ENCODE measurements around the gene SWSAP1. TPM values are rescaled to one million over a fixed set of nuclear protein-coding genes. Genes with fewer than 3 reads are reported as not detected.

Gene SWSAP1
- total and polyA plus RNA-seq, 2 of the 8 experiments (the other 6 are each of a cell fraction or from before 2014, with no cell fraction given), result 3.1 to 5.2 TPM

DNA sequence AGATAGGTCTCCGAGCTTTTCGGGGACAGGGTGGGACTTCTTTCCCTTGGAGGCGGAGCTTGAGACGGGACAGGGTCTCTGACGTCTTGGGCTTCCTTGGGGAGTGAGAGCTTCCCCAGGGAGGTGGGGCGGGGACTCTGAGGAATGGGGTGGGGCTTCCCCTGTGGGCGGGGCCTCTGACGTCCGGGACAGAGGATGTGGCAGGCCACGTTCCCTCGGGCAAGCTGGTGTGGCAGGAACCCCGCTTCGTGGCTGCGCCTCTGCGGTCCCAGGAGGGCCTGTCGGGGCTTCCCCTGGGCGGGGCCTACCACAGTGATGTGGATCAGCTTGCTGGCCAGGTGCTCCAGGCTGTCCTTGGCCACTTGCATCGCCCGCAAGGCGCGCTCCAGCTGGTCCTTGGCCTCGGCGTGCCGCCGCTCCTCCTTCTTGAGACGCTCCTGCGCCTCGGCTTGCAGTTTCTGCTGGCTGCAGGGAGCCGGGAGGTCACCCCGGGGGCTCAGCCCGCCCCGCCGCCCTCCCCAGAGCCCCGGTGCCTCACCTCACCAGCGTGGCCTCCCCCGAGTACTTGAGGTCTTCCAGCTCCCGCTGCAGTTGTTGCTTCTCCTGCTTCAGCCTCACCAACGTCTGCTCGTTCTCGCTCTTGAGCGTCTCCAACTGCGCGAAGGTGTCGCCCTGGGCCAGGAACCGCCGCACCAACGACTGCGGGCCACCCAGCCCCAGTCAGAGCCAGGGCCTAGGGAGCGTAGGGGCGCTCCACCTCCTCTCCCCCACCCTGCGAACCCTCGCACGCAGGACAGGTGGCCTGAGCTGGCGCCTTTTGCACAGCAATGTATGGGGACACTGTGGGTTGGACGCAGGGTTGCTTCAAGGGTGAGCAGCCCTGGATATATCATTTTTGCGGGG, 47.9 kb downstream of the SWSAP1 start:
- Histone ChIP-seq H3K4ac (replicated peaks; ENCODE audit: insufficient read length, low read depth, low read length) (no peak overlapping the region), H2AK5ac (ENCODE audit: low read depth, low read length) (0 out of 2 replicates have a peak overlapping the region, but pooled peaks have one; percentile 53), H3K56ac (replicated peaks; ENCODE audit: insufficient read length, low read depth, low read length) (no peak overlapping the region), H3K4me3 (ENCODE audit: extremely low read depth in 1 of 4, insufficient read depth in 2 of 4, low read depth in 3 of 4, low read length in 4 of 4) (peak overlapping the region; percentile 37 to 76 (median 53)), H2BK12ac (ENCODE audit: low read depth, low read length) (peak overlapping the region; percentile 84; the same call in 1 of the 2 replicates), H3K9ac (replicated peaks in 1 of 4; ENCODE audit: extremely low read depth in 1 of 4, low read depth in 3 of 4, low read length in 3 of 4) (peak overlapping the region in 3 of 4 experiments; percentile 0 to 20 (median 20); a peak in 4 of 7 replicates), H3K79me2 (ENCODE audit: control insufficient read depth in 1 of 2, insufficient read depth in 2 of 2, low read length in 2 of 2) (no peaks in the 10 kb centered on the region), H2AFZ (ENCODE audit: low read length) (peak overlapping the region; percentile 82; the same call in 1 of the 2 replicates), H3K4me1 (replicated peaks in 1 of 4; ENCODE audit: control insufficient read depth in 3 of 4, insufficient read depth in 4 of 4, low read length in 3 of 4) (peaks cover 0 to 14% (median 12%) of the 10 kb centered on the region in 4 experiments; a peak in 5 of 7 replicates), H3K14ac (ENCODE audit: insufficient read length) (no peak overlapping the region), H4K20me1 (replicated peaks in 1 of 2; ENCODE audit: control insufficient read depth in 1 of 2, insufficient read depth in 2 of 2, low read length in 2 of 2) (no peaks in the 10 kb centered on the region), H4K5ac (ENCODE audit: insufficient read length, low read depth, low read length) (no peak overlapping the region), H3K79me1 (ENCODE audit: low read depth, low read length) (peaks cover 3% of the 10 kb centered on the region; the same call in 1 of the 2 replicates), H3K4me2 (ENCODE audit: insufficient read depth in 1 of 2, low read depth in 2 of 2, low read length in 2 of 2) (peak overlapping the region; percentile 90 to 98), H3K18ac (ENCODE audit: extremely low read depth, low read length) (peak overlapping the region; percentile 60), H3K36me3 (ENCODE audit: control insufficient read depth in 2 of 4, insufficient read depth in 4 of 4, low read length in 3 of 4) (no peaks in the 10 kb centered on the region), H2BK20ac (ENCODE audit: low read length) (peak overlapping the region; percentile 32; the same call in 1 of the 2 replicates), H2BK15ac (ENCODE audit: low read length) (peak overlapping the region; percentile 46; the same call in 1 of the 2 replicates), H2BK120ac (replicated peaks; ENCODE audit: low read depth, low read length) (no peak overlapping the region), H2BK5ac (ENCODE audit: low read depth, low read length) (peak overlapping the region; percentile 83; the same call in 1 of the 2 replicates), H3K23me2 (ENCODE audit: low read depth, low read length) (peaks cover 34% of the 10 kb centered on the region), H4K91ac (replicated peaks; ENCODE audit: insufficient read length, low read length) (peak overlapping the region; percentile 70), H4K8ac (ENCODE audit: extremely low read depth, insufficient read depth, low read length) (peak overlapping the region; percentile 75; the same call in 1 of the 2 replicates), H3K27ac (ENCODE audit: low read depth, low read length) (no peak overlapping the region), H3K27me3 (replicated peaks in 1 of 4; ENCODE audit: control insufficient read depth in 3 of 4, extremely low read depth in 1 of 4, insufficient read depth in 3 of 4, low read length in 3 of 4) (peaks cover 2 to 28% (median 21%) of the 10 kb centered on the region in 4 experiments), H3K9me3 (ENCODE audit: insufficient read depth in 2 of 2, low read depth in 1 of 2, low read length in 1 of 2) (no peaks in the 10 kb centered on the region), H3K23ac (ENCODE audit: insufficient read length) (no peak overlapping the region)
- 13% methylated on average over 47 of the region's 56 CpGs; no CpG with 5 or more reads in 1 of the 2 experiments for WGBS, 2 experiments (ENCODE audit: extremely low coverage in 1 of 2, insufficient coverage in 1 of 2, insufficient read length in 1 of 2, insufficient replicate concordance in 2 of 2, low coverage in 1 of 2, low lambda C conversion rate in 2 of 2, missing lambda C conversion rate in 1 of 2)
- FAIRE-seq (peak; percentile 62), DNase-seq (ENCODE audit: low read depth in 1 of 2, low spot score in 2 of 2) (peak; percentile 88 to 99)
- ChIA-PET POLR2A (ENCODE audit: partially characterized antibody) (interaction anchor here (0.9 to 4.9 kb wide), 11 partner anchors 13 to 175 kb away, joined by 3 to 29 read pairs (median 11); partner anchors contain the start of genes ELAVL3, EPOR, ODAD3 and PRKCSH), CTCF (ENCODE audit: partially characterized antibody) (interaction anchor here (0.6 to 13.7 kb wide), 5 partner anchors 9 to 60 kb away, joined by 3 to 197 read pairs (median 6); partner anchors contain the start of genes EPOR, ODAD3, PRKCSH and SWSAP1)
- TF ChIP-seq CHD2 (IDR thresholded peaks at IDR 0.05; ENCODE audit: low read length), result no peak
- no peak; the same call in 1 of the 2 replicates for TF ChIP-seq SP1 (IDR thresholded peaks at IDR 0.05; ENCODE audit: low read depth, low read length)
- TF ChIP-seq SP4 (IDR thresholded peaks at IDR 0.05; ENCODE audit: low read length), result 0 out of 2 replicates have a peak, but pooled peaks have one; percentile 24
- TF ChIP-seq POLR2A (IDR thresholded peaks at IDR 0.05; ENCODE audit: control extremely low read depth in 1 of 2, low read depth in 2 of 2, low read length in 2 of 2), result peak in 1 of 2 experiments; percentile 60; a peak in 2 of 3 replicates
- peak in 1 of 2 experiments; percentile 60; a peak in 1 of 4 replicates for TF ChIP-seq SIN3A (conservative IDR thresholded peaks at IDR 0.05 in 1 of 2, IDR thresholded peaks at IDR 0.05 in 1 of 2; ENCODE audit: low read depth in 1 of 2, low read length in 2 of 2)
- TF ChIP-seq TBP (IDR thresholded peaks at IDR 0.05; ENCODE audit: low read depth, low read length), result 0 out of 2 replicates have a peak, but pooled peaks have one; percentile 13
- peak; percentile 13 for TF ChIP-seq ASH2L (IDR thresholded peaks at IDR 0.05; ENCODE audit: low read length)
- 0 out of 2 replicates have a peak, but pooled peaks have one; percentile 40 for TF ChIP-seq EGR1 (IDR thresholded peaks at IDR 0.05; ENCODE audit: borderline replicate concordance, low read depth, low read length)
- no peak for TF ChIP-seq SIX5 (IDR thresholded peaks at IDR 0.05; ENCODE audit: low read depth, low read length)
- TF ChIP-seq, protein P1, sequence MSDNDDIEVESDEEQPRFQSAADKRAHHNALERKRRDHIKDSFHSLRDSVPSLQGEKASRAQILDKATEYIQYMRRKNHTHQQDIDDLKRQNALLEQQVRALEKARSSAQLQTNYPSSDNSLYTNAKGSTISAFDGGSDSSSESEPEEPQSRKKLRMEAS (IDR thresholded peaks at IDR 0.05), result no peak; the same call in 1 of the 2 replicates
